DND-41 (cell line): ENCODE data around the gene PAPPA.

ENCODE experiments used
- ATAC-seq: fragments of 200-7000 bp; cut with Tn5 transposase; 3 replicates; pipeline ENCODE4 v1.9.1; 2021; ENCODE audit warnings: low read depth; ENCODE audit not compliant: insufficient read depth
- DNase-seq: peaks from one replicate; pipeline ENCODE4 v3.0.0-alpha.2; 2020
- H2AFZ ChIP-seq: 2 replicates; pipeline ENCODE4 v1.6.0; 2012; ENCODE audit warnings: low read depth, low read length
- H3K27ac ChIP-seq: 2 replicates; pipeline ENCODE4 v1.5.1; 2012; ENCODE audit warnings: low read length, inconsistent platforms
- H3K27me3 ChIP-seq: fragments of 200-600 bp; sonication (generic); 2 replicates; pipeline ENCODE4 v1.6.0; 2012; ENCODE audit warnings: low read length, mild to moderate bottlenecking, inconsistent platforms; ENCODE audit not compliant: insufficient read depth, poor library complexity
- H3K36me3 ChIP-seq: 2 replicates; pipeline ENCODE4 v1.5.1; 2012; ENCODE audit warnings: low read length, inconsistent platforms; ENCODE audit not compliant: insufficient read depth
- H3K4me1 ChIP-seq: 2 replicates; pipeline ENCODE4 v1.5.1; 2012; ENCODE audit warnings: mild to moderate bottlenecking, low read length; ENCODE audit not compliant: insufficient read depth
- H3K4me2 ChIP-seq: 2 replicates; pipeline ENCODE4 v1.6.0; 2012; ENCODE audit warnings: mild to moderate bottlenecking, moderate library complexity, low read length, inconsistent platforms; ENCODE audit not compliant: insufficient read depth
- H3K4me3 ChIP-seq, 2 experiments: fragments of 200-600 bp in 1 of 2; shearing (Covaris generic) in 1 of 2; 2 replicates each; pipeline ENCODE4 v1.5.1; 2012 to 2016; ENCODE audit warnings: inconsistent platforms in 2 of 2, low read length in 2 of 2, mild to moderate bottlenecking in 2 of 2, low read depth in 1 of 2, moderate library complexity in 1 of 2
- H3K79me2 ChIP-seq: 2 replicates; pipeline ENCODE4 v1.6.0; 2012; ENCODE audit warnings: low read length, inconsistent platforms; ENCODE audit not compliant: insufficient read depth
- H3K9ac ChIP-seq: 2 replicates; pipeline ENCODE4 v1.6.0; 2012; ENCODE audit warnings: low read depth, mild to moderate bottlenecking, inconsistent platforms, low read length, moderate library complexity
- H3K9me3 ChIP-seq: 2 replicates; pipeline ENCODE4 v1.5.1; 2012; ENCODE audit warnings: low read length, moderate library complexity, mild to moderate bottlenecking, inconsistent platforms; ENCODE audit not compliant: insufficient read depth, severe bottlenecking
- H4K20me1 ChIP-seq: 2 replicates; pipeline ENCODE4 v1.6.0; 2012; ENCODE audit warnings: low read length; ENCODE audit not compliant: insufficient read depth
- CTCF ChIP-seq: IDR thresholded peaks from 2 replicates; pipeline ENCODE4 v1.5.1; 2012; ENCODE audit warnings: borderline replicate concordance, low read length, moderate library complexity, mild to moderate bottlenecking; ENCODE audit not compliant: poor library complexity, severe bottlenecking; ENCODE audit errors: extremely low read depth
- EZH2 ChIP-seq: IDR thresholded peaks from 3 replicates; pipeline ENCODE4 v1.6.1; 2012; ENCODE audit warnings: borderline replicate concordance, low read depth, mild to moderate bottlenecking, moderate library complexity, low read length, inconsistent platforms; ENCODE audit not compliant: severe bottlenecking

The PAPPA gene

GRCh38 chr9:116279230-116279629 is 125.6 kb downstream of the PAPPA start:
- DNase-seq: no peak
- Histone ChIP-seq H3K4me1 (no peaks in the 10 kb centered on the region), H3K27ac (no peak overlapping the region), H2AFZ (no peak overlapping the region), H3K9ac (no peak overlapping the region), H3K4me2 (no peak overlapping the region), H3K79me2 (no peaks in the 10 kb centered on the region), H3K27me3 (peaks cover 5% of the 10 kb centered on the region), H4K20me1 (no peaks in the 10 kb centered on the region), H3K9me3 (no peaks in the 10 kb centered on the region), H3K4me3 (no peak overlapping the region), H3K36me3 (no peaks in the 10 kb centered on the region)
- TF ChIP-seq EZH2: no peak
- no peak for TF ChIP-seq CTCF
- no peak for ATAC-seq

- Histone ChIP-seq H3K79me2 (no peaks in the 10 kb centered on the region), H2AFZ (no peak overlapping the region), H3K4me2 (no peak overlapping the region), H3K9me3 (no peaks in the 10 kb centered on the region), H3K9ac (no peak overlapping the region), H3K4me1 (no peaks in the 10 kb centered on the region), H3K27me3 (peaks cover 5% of the 10 kb centered on the region), H4K20me1 (no peaks in the 10 kb centered on the region), H3K27ac (no peak overlapping the region), H3K4me3 (no peak overlapping the region), H3K36me3 (no peaks in the 10 kb centered on the region)
- ATAC-seq (no peak), DNase-seq (no peak)
- TF ChIP-seq EZH2 (no peak), CTCF (no peak)
These were observed 126.9 kb downstream of the PAPPA start for GRCh38 chr9:116280529-116280928.

GRCh38 chr9:116282597-116282996 is 129.0 kb downstream of the PAPPA start:
- ATAC-seq: no peak
- no peak for TF ChIP-seq EZH2
- TF ChIP-seq CTCF: no peak
- no peak overlapping the region for H3K4me2 ChIP-seq
- no peaks in the 10 kb centered on the region for H3K9me3 ChIP-seq
- no peaks in the 10 kb centered on the region for H3K79me2 ChIP-seq
- no peaks in the 10 kb centered on the region for H3K36me3 ChIP-seq
- H3K4me3 ChIP-seq: no peak overlapping the region
- no peak overlapping the region for H3K27ac ChIP-seq
- no peak for DNase-seq
- no peaks in the 10 kb centered on the region for H3K4me1 ChIP-seq
- no peak overlapping the region for H3K9ac ChIP-seq
- H4K20me1 ChIP-seq: no peaks in the 10 kb centered on the region
- peaks cover 5% of the 10 kb centered on the region for H3K27me3 ChIP-seq
- no peak overlapping the region for H2AFZ ChIP-seq

GRCh38 chr9:116284518-116284917 is 130.9 kb downstream of the PAPPA start:
- H3K27ac ChIP-seq: no peak overlapping the region

More at GRCh38 chr9:116284518-116284917, 130.9 kb downstream of the PAPPA start:
- H3K79me2 ChIP-seq: no peaks in the 10 kb centered on the region
- H3K9ac ChIP-seq: no peak overlapping the region
- no peak overlapping the region for H3K4me2 ChIP-seq
- H3K27me3 ChIP-seq: peaks cover 5% of the 10 kb centered on the region
- no peaks in the 10 kb centered on the region for H3K9me3 ChIP-seq
- H2AFZ ChIP-seq: no peak overlapping the region
- TF ChIP-seq CTCF (no peak), EZH2 (no peak)
- H3K4me3 ChIP-seq: no peak overlapping the region
- ATAC-seq (no peak), DNase-seq (no peak)
- no peaks in the 10 kb centered on the region for H3K4me1 ChIP-seq
- no peaks in the 10 kb centered on the region for H4K20me1 ChIP-seq
- no peaks in the 10 kb centered on the region for H3K36me3 ChIP-seq
